OCI-LY7 (cell line): ENCODE results near the gene RAB3B. TPM values are rescaled to one million over a fixed set of nuclear protein-coding genes. Genes with fewer than 3 reads are reported as not detected.

ENCODE experiments used
- BruUV-seq: library from RNA; stranded (reverse); fragments of 400-500 nt; replicated peaks from 2 replicates; lab custom pipeline; 2021; lab: Mats Ljungman, UMichigan
- CTCF ChIA-PET: fragments of 300-600 bp; sonication (Branson Sonifier 250); formaldehyde crosslinking; loops from one replicate; lab custom pipeline; 2022; ENCODE audit warnings: antibody characterized with exemption; ENCODE audit not compliant: unreplicated experiment; lab: Charles Lee
- POLR2A ChIA-PET: fragments of 300-600 bp; sonication (Branson Sonifier 250); formaldehyde crosslinking; loops from one replicate; lab custom pipeline; 2022; ENCODE audit warnings: antibody characterized with exemption; lab: Charles Lee
- DNase-seq: peaks from one replicate; pipeline ENCODE4 v3.0.0-alpha.2; 2015; ENCODE audit warnings: low spot score
- H2AFZ ChIP-seq: fragments of 200-600 bp; sonication (generic), shearing (Covaris generic); 2 replicates; pipeline ENCODE4 v1.6.1; 2014; ENCODE audit warnings: mild to moderate bottlenecking, antibody characterized with exemption, low read length, moderate library complexity
- H3K27ac ChIP-seq: fragments of 200-600 bp; sonication (generic); 2 replicates; pipeline ENCODE4 v1.5.1; 2014; ENCODE audit warnings: mixed run types, low read depth, mild to moderate bottlenecking, moderate library complexity, low read length, inconsistent platforms; ENCODE audit not compliant: poor library complexity, severe bottlenecking
- H3K36me3 ChIP-seq: fragments of 200-600 bp; sonication (generic); 2 replicates; pipeline ENCODE4 v1.6.1; 2014; ENCODE audit warnings: mild to moderate bottlenecking, antibody characterized with exemption, low read length, moderate library complexity, mixed read lengths; ENCODE audit not compliant: insufficient read depth
- H3K4me1 ChIP-seq: fragments of 200-600 bp; sonication (generic); 2 replicates; pipeline ENCODE4 v1.5.1; 2014; ENCODE audit warnings: mild to moderate bottlenecking, low read length; ENCODE audit not compliant: insufficient read depth, poor library complexity, severe bottlenecking
- H3K4me2 ChIP-seq: fragments of 200-600 bp; sonication (generic); 2 replicates; pipeline ENCODE4 v1.6.1; 2014; ENCODE audit warnings: mild to moderate bottlenecking, low read length
- H3K4me3 ChIP-seq: fragments of 200-600 bp; sonication (generic); 2 replicates; pipeline ENCODE4 v1.5.1; 2014; ENCODE audit warnings: mild to moderate bottlenecking, low read depth, low read length; ENCODE audit not compliant: poor library complexity, severe bottlenecking
- H3K79me2 ChIP-seq: fragments of 200-600 bp; sonication (generic); 2 replicates; pipeline ENCODE4 v1.6.1; 2016; ENCODE audit warnings: low read depth, mild to moderate bottlenecking, low read length, moderate library complexity, mixed read lengths; ENCODE audit not compliant: insufficient read depth
- H3K9me2 ChIP-seq: fragments of 200-600 bp; sonication (generic); 2 replicates; pipeline ENCODE4 v1.6.1; 2016; ENCODE audit warnings: mild to moderate bottlenecking, low read length, mixed read lengths; ENCODE audit not compliant: insufficient read depth
- H3K9me3 ChIP-seq: fragments of 200-600 bp; sonication (generic); 2 replicates; pipeline ENCODE4 v1.6.1; 2014; ENCODE audit warnings: mild to moderate bottlenecking, mixed run types, low read length, mixed read lengths
- H4K20me1 ChIP-seq: fragments of 200-600 bp; sonication (generic); 2 replicates; pipeline ENCODE4 v1.6.1; 2014; ENCODE audit warnings: mild to moderate bottlenecking, antibody characterized with exemption, low read length, moderate library complexity, mixed read lengths; ENCODE audit not compliant: insufficient read depth
- CTCF ChIP-seq: fragments of 200-600 bp; sonication (generic); conservative IDR thresholded peaks from 2 replicates; pipeline ENCODE4 v1.5.1; 2014; ENCODE audit warnings: mild to moderate bottlenecking, antibody characterized with exemption, low read length, moderate library complexity, mixed read lengths
- EZH2phosphoT487 ChIP-seq: fragments of 200-600 bp; sonication (generic); IDR thresholded peaks from 2 replicates; pipeline ENCODE4 v1.6.1; 2018; ENCODE audit warnings: low read depth, borderline replicate concordance, mild to moderate bottlenecking, mixed run types, antibody characterized with exemption, low read length, moderate library complexity, mixed read lengths
- intact Hi-C: fragments of 100-400 bp; cut with micrococcal nuclease; formaldehyde crosslinking; loops from one replicate; pipeline ENCODE4 v1.10.0; 2022; ENCODE audit not compliant: unreplicated experiment
- total RNA-seq, 2 experiments: library from RNA; depleted of rRNA in 1 of 2; stranded (reverse); fragments of >200 nt in 1 of 2; shearing (Covaris generic) in 1 of 2; gene quantifications; 2 replicates each; pipeline ENCODE4 v1.2.3, GENCODE V29; 2014 to 2022

Gene RAB3B
- total RNA-seq, 2 experiments from 2014 or later, result 0.03 TPM; not detected in 1

- H3K4me1 ChIP-seq, result peaks cover 37% of the 10 kb centered on the region
- no peaks in the 10 kb centered on the region for H3K36me3 ChIP-seq
- ChIA-PET POLR2A (interaction anchor here (0.6 to 1.0 kb wide), 2 partner anchors 17 to 125 kb away, joined by 3 to 5 read pairs; no protein-coding TSS in a partner anchor), CTCF (no interaction called here)
- H3K27ac ChIP-seq, result no peak overlapping the region
- no peaks in the 10 kb centered on the region for H4K20me1 ChIP-seq
- H3K79me2 ChIP-seq, result no peaks in the 10 kb centered on the region
- no peaks in the 10 kb centered on the region for H3K9me2 ChIP-seq
- DNase-seq, result no peak
- no peak overlapping the region for H3K4me2 ChIP-seq
- H3K4me3 ChIP-seq, result no peak overlapping the region
- no peak overlapping the region for H2AFZ ChIP-seq
- TF ChIP-seq EZH2phosphoT487 (no peak), CTCF (no peak)
- peaks cover 5% of the 10 kb centered on the region; the same call in 1 of the 2 replicates for H3K9me3 ChIP-seq
- no TSS peak for BruUV-seq
- intact Hi-C loops, result no loop called here
Measured at GRCh38 chr1:51954783-51955182, 35.7 kb downstream of the RAB3B start.

- TF ChIP-seq EZH2phosphoT487, result no peak
- no peak for TF ChIP-seq CTCF
- no peaks in the 10 kb centered on the region for H4K20me1 ChIP-seq
- CTCF ChIA-PET, result no interaction called here
- intact Hi-C loops, result no loop called here
- peaks cover 9% of the 10 kb centered on the region; the same call in 1 of the 2 replicates for H3K9me3 ChIP-seq
- peak overlapping the region; percentile 12; the same call in 1 of the 2 replicates for H2AFZ ChIP-seq
- H3K4me2 ChIP-seq, result peak overlapping the region; percentile 34; the same call in 1 of the 2 replicates
- peaks cover 37% of the 10 kb centered on the region for H3K4me1 ChIP-seq
- no peaks in the 10 kb centered on the region for H3K79me2 ChIP-seq
- DNase-seq, result peak; percentile 20
- POLR2A ChIA-PET, result interaction anchor here (1.2 kb wide), 1 partner anchor 20 kb away, joined by 3 read pairs; no protein-coding TSS in a partner anchor
- no peak overlapping the region for H3K27ac ChIP-seq
- no peaks in the 10 kb centered on the region for H3K36me3 ChIP-seq
- BruUV-seq, result no TSS peak
- no peaks in the 10 kb centered on the region for H3K9me2 ChIP-seq
- no peak overlapping the region for H3K4me3 ChIP-seq
Measured at GRCh38 chr1:51953079-51953478, 37.4 kb downstream of the RAB3B start.

- Histone ChIP-seq H3K4me3 (no peak overlapping the region), H3K4me2 (0 out of 2 replicates have a peak overlapping the region, but pooled peaks have one; percentile 34), H3K79me2 (no peaks in the 10 kb centered on the region), H3K9me3 (peaks cover 9% of the 10 kb centered on the region; the same call in 1 of the 2 replicates), H4K20me1 (no peaks in the 10 kb centered on the region), H3K27ac (no peak overlapping the region), H3K36me3 (no peaks in the 10 kb centered on the region), H2AFZ (peak overlapping the region; percentile 12; the same call in 1 of the 2 replicates), H3K4me1 (peaks cover 37% of the 10 kb centered on the region), H3K9me2 (no peaks in the 10 kb centered on the region)
- TF ChIP-seq EZH2phosphoT487 (no peak), CTCF (no peak)
- no peak for DNase-seq
- ChIA-PET POLR2A (no interaction called here), CTCF (no interaction called here)
- BruUV-seq, result no TSS peak
- intact Hi-C loops, result no loop called here
Measured at GRCh38 chr1:51952638-51953037, 37.9 kb downstream of the RAB3B start.
